Endothelial cell (in vitro differentiated cells): ENCODE measurements around the gene GGPS1. TPM values are rescaled to one million over a fixed set of nuclear protein-coding genes. Genes with fewer than 3 reads are reported as not detected.
"Not testable (repeated sequence)": the region's sequence is repeated elsewhere in the genome, so short reads cannot be mapped to it uniquely, and the experiment has no call there.

ENCODE experiments used
- DNase-seq: peaks from one replicate; pipeline ENCODE4 v3.0.0; 2021; ENCODE audit warnings: low spot score
- H3K27ac Mint-ChIP-seq: one replicate; pipeline ENCODE4 v1.8.0; 2021; ENCODE audit warnings: mixed read lengths, inconsistent platforms; ENCODE audit not compliant: unreplicated experiment
- H3K27me3 Mint-ChIP-seq: one replicate; pipeline ENCODE4 v1.8.0; 2021; ENCODE audit warnings: mild to moderate bottlenecking, moderate library complexity, mixed read lengths, inconsistent platforms; ENCODE audit not compliant: unreplicated experiment
- H3K36me3 Mint-ChIP-seq: one replicate; pipeline ENCODE4 v1.8.0; 2021; ENCODE audit warnings: mild to moderate bottlenecking, low read depth, mixed read lengths, inconsistent platforms; ENCODE audit not compliant: unreplicated experiment
- H3K4me1 Mint-ChIP-seq: one replicate; pipeline ENCODE4 v1.8.0; 2021; ENCODE audit warnings: mild to moderate bottlenecking, mixed read lengths, inconsistent platforms; ENCODE audit not compliant: unreplicated experiment
- H3K4me3 Mint-ChIP-seq: one replicate; pipeline ENCODE4 v1.8.0; 2021; ENCODE audit warnings: mild to moderate bottlenecking, mixed read lengths, inconsistent platforms; ENCODE audit not compliant: unreplicated experiment
- H3K9me3 Mint-ChIP-seq: one replicate; pipeline ENCODE4 v1.8.0; 2021; ENCODE audit warnings: mixed read lengths, inconsistent platforms; ENCODE audit not compliant: unreplicated experiment
- CTCF ChIP-seq: fragments of 200-600 bp; sonication (generic); IDR thresholded peaks from one replicate; pipeline ENCODE4 v1.5.0; 2021; ENCODE audit warnings: antibody characterized with exemption; ENCODE audit not compliant: unreplicated experiment
- long read RNA-seq: library from polyadenylated mRNA; unstranded; transcript quantifications from one replicate; pipeline ENCODE4 v2.0.0, GENCODE V29; 2020; ENCODE audit not compliant: unreplicated experiment
- total RNA-seq: library from RNA; stranded (reverse); fragmentation: NEBNext Ultra II Directional; extraction: Animal tissue kit (Norgen Biotek cat#: 25700); gene quantifications from one replicate; pipeline ENCODE4 v1.2.1, GENCODE V29; 2021; ENCODE audit not compliant: unreplicated experiment

GGPS1 gene
- total RNA-seq = 40.4 TPM
- long read RNA-seq, transcript GGPS1-201 (4 exons, 2,895 nt) = major isoform, 28 of 31 reads
- long read RNA-seq, partial matches to known transcripts = 0 of 31 reads
- long read RNA-seq, other reads (novel, unspliced or antisense) = 1 of 31 reads

- Mint-ChIP-seq H3K9me3 (no peaks in the 10 kb centered on the region), H3K36me3 (peaks cover 6% of the 10 kb centered on the region), H3K4me3 (no peak within 1 kb of the TSS), H3K27me3 (peaks cover 12% of the 10 kb centered on the region), H3K4me1 (peaks cover 31% of the 10 kb centered on the region), H3K27ac (peak within 1 kb of the TSS; percentile 89)
- DNase-seq = peak; percentile 96
- TF ChIP-seq CTCF = no peak
These were observed at the start of gene GGPS1 for GRCh38 chr1:235328271-235329138. Gene GGPS1 (plus strand): TSS chr1:235328570. CDS start chr1:235335265, 6,695 bp downstream.

GRCh38 chr1:235278915-235279292 lies 49.5 kb upstream of the GGPS1 start:
- H3K4me3 Mint-ChIP-seq = no peak overlapping the region
- peaks cover 17% of the 10 kb centered on the region for H3K4me1 Mint-ChIP-seq

GRCh38 chr1:235279694-235280093 lies 48.7 kb upstream of the GGPS1 start:
- no peak for TF ChIP-seq CTCF
- Mint-ChIP-seq H3K9me3 (no peaks in the 10 kb centered on the region), H3K4me1 (peaks cover 17% of the 10 kb centered on the region), H3K4me3 (no peak overlapping the region), H3K27me3 (peaks cover 1% of the 10 kb centered on the region), H3K36me3 (no peaks in the 10 kb centered on the region), H3K27ac (peak overlapping the region; percentile 57)
- DNase-seq = no peak

More at GRCh38 chr1:235278915-235279292, 49.5 kb upstream of the GGPS1 start:
- no peaks in the 10 kb centered on the region for H3K9me3 Mint-ChIP-seq
- peaks cover 1% of the 10 kb centered on the region for H3K27me3 Mint-ChIP-seq
- no peak overlapping the region for H3K27ac Mint-ChIP-seq
- no peaks in the 10 kb centered on the region for H3K36me3 Mint-ChIP-seq
- no peak for DNase-seq
- TF ChIP-seq CTCF = no peak

- Mint-ChIP-seq H3K4me3 (no peak overlapping the region), H3K27me3 (no peaks in the 10 kb centered on the region), H3K9me3 (no peaks in the 10 kb centered on the region), H3K4me1 (peaks cover 13% of the 10 kb centered on the region), H3K36me3 (no peaks in the 10 kb centered on the region), H3K27ac (no peak overlapping the region)
- TF ChIP-seq CTCF = no peak
- no peak for DNase-seq
These were observed 47.9 kb upstream of the GGPS1 start for GRCh38 chr1:235280467-235280866.

- H3K4me1 Mint-ChIP-seq = peaks cover 15% of the 10 kb centered on the region
- not testable (repeated sequence) for DNase-seq, H3K36me3 Mint-ChIP-seq, H3K4me3 Mint-ChIP-seq, H3K9me3 Mint-ChIP-seq, H3K27me3 Mint-ChIP-seq, H3K27ac Mint-ChIP-seq
These were observed 44.7 kb upstream of the GGPS1 start for GRCh38 chr1:235283636-235284035.
